K562 (cell line): ENCODE data around the gene DLG4. TPM values are rescaled to one million over a fixed set of nuclear protein-coding genes. Genes with fewer than 3 reads are reported as not detected.

Source experiments
- ATAC-seq: fragments of 200-7000 bp; cut with Tn5 transposase; 3 replicates; pipeline ENCODE4 v1.9.1; 2020; ENCODE audit warnings: moderate library complexity
- BruUV-seq: library from RNA; stranded (reverse); fragments of 400-500 nt; replicated peaks from 2 replicates; lab custom pipeline; 2021; lab: Mats Ljungman, UMichigan
- CTCF ChIA-PET: fragments of 300-600 bp; formaldehyde crosslinking; extraction: SDS; loops from one replicate; lab custom pipeline; 2021; ENCODE audit warnings: low intra/inter-chr PET ratio; lab: Yijun Ruan, JAX
- POLR2A ChIA-PET: fragments of 300-600, 350-650 bp; sonication (Branson Sonifier 250); formaldehyde crosslinking; extraction: SDS; loops from one replicate; lab custom pipeline; 2021; ENCODE audit warnings: antibody characterized with exemption, inconsistent platforms; lab: Yijun Ruan, JAX
- DNase-seq, 4 experiments: peaks; one replicate each; pipeline versions ENCODE4 v3.0.0 to v3.0.0-alpha.2; 2011 to 2018; ENCODE audit warnings: low spot score in 3 of 4, mixed read lengths in 3 of 4; ENCODE audit errors: extremely low read depth in 1 of 4
- FAIRE-seq: peaks from 2 replicates; lab custom pipeline; 2011; peaks lifted over from hg19 to GRCh38; lab: Jason Lieb, UNC
- H2AFZ ChIP-seq: 2 replicates; pipeline ENCODE4 v1.6.0; 2011; ENCODE audit warnings: low read depth, low read length, control low read depth, inconsistent platforms
- H3K27ac ChIP-seq: fragments of 200-600 bp; 3 replicates; pipeline ENCODE4 v1.8.0; 2011; ENCODE audit warnings: low read depth, mild to moderate bottlenecking, control low read depth, inconsistent platforms, low read length, moderate library complexity, mixed read lengths; ENCODE audit errors: extremely low read depth
- H3K27me3 ChIP-seq, 2 experiments: fragments of 300-600 bp in 1 of 2; 2 replicates in 1 of 2; 3 replicates in 1 of 2; pipeline versions ENCODE4 v1.6.0 to v1.8.0; 2011; ENCODE audit warnings: inconsistent platforms in 2 of 2, low read length in 2 of 2, mild to moderate bottlenecking in 1 of 2, mixed read lengths in 1 of 2, moderate library complexity in 1 of 2; ENCODE audit not compliant: control insufficient read depth in 2 of 2, insufficient read depth in 2 of 2
- H3K36me3 ChIP-seq: fragments of 300-600 bp; 3 replicates; pipeline ENCODE4 v1.8.0; 2011; ENCODE audit warnings: mild to moderate bottlenecking, low read length, inconsistent platforms; ENCODE audit not compliant: control insufficient read depth, insufficient read depth
- H3K4me1 ChIP-seq, 2 experiments: fragments of 200-600 bp in 1 of 2; replicated peaks in 1 of 2; 2 replicates in 1 of 2; 3 replicates in 1 of 2; pipeline versions ENCODE4 v1.5.1 to v1.8.0; 2011; ENCODE audit warnings: inconsistent platforms in 2 of 2, low read length in 2 of 2, mild to moderate bottlenecking in 1 of 2, mixed read lengths in 1 of 2, moderate library complexity in 1 of 2; ENCODE audit not compliant: control insufficient read depth in 2 of 2, insufficient read depth in 2 of 2
- H3K4me2 ChIP-seq: 2 replicates; pipeline ENCODE4 v1.6.1; 2011; ENCODE audit warnings: low read length, control low read depth, inconsistent platforms, mixed read lengths; ENCODE audit not compliant: insufficient read depth
- H3K4me3 ChIP-seq: fragments of 200-600 bp; sonication (generic), shearing (Covaris generic); 2 replicates; pipeline ENCODE4 v1.5.1; 2016; ENCODE audit warnings: control low read depth, inconsistent platforms
- H3K79me2 ChIP-seq: fragments of 200-600 bp; 3 replicates; pipeline ENCODE4 v1.8.0; 2011; ENCODE audit warnings: low read length, inconsistent platforms; ENCODE audit not compliant: control insufficient read depth, insufficient read depth
- H3K9ac ChIP-seq, 2 experiments: 2 replicates each; pipeline versions ENCODE4 v1.6.0 to v1.6.1; 2011; ENCODE audit warnings: low read depth in 2 of 2, low read length in 2 of 2, control low read depth in 1 of 2, inconsistent platforms in 1 of 2, mild to moderate bottlenecking in 1 of 2, mixed read lengths in 1 of 2; ENCODE audit not compliant: insufficient read depth in 1 of 2
- H3K9me1 ChIP-seq: one replicate; pipeline ENCODE4 v1.6.0; 2011; ENCODE audit warnings: inconsistent platforms, mild to moderate bottlenecking, low read length, moderate library complexity; ENCODE audit not compliant: control insufficient read depth, insufficient read depth
- H3K9me3 ChIP-seq: replicated peaks from 2 replicates; pipeline ENCODE4 v1.5.1; 2011; ENCODE audit warnings: low read depth, low read length, inconsistent platforms; ENCODE audit not compliant: control insufficient read depth, insufficient read depth
- H4K20me1 ChIP-seq: replicated peaks from 2 replicates; pipeline ENCODE4 v1.6.1; 2011; ENCODE audit warnings: low read length, inconsistent platforms, mixed read lengths; ENCODE audit not compliant: control insufficient read depth, insufficient read depth
- EGR1 ChIP-seq: fragments of 450-650 bp; conservative IDR thresholded peaks from 2 replicates; pipeline ENCODE4 v1.6.1; 2017; ENCODE audit warnings: mild to moderate bottlenecking
- PATZ1 ChIP-seq: fragments of 250-450 bp; sonication (Bioruptor Pico); IDR thresholded peaks from 2 replicates; pipeline ENCODE4 v1.5.0; 2020; ENCODE audit warnings: mild to moderate bottlenecking, borderline replicate concordance
- ZBED1 ChIP-seq: IDR thresholded peaks from 2 replicates; pipeline ENCODE4 v1.6.1; 2014
- ZMIZ1 ChIP-seq, 2 experiments: fragments of 150-350 bp in 1 of 2; IDR thresholded peaks; 2 replicates each; pipeline ENCODE4 v1.6.1; 2012 to 2016; ENCODE audit warnings: low read depth in 2 of 2, low read length in 2 of 2, mild to moderate bottlenecking in 1 of 2, moderate library complexity in 1 of 2
- ZNF175 ChIP-seq: fragments of 200-800 bp; sonication (Bioruptor generic); IDR thresholded peaks from 2 replicates; pipeline ENCODE4 v1.6.1; 2016; ENCODE audit warnings: low read depth, mild to moderate bottlenecking, missing genetic modification characterization, missing compliant biosample characterization
- ZNF79 ChIP-seq: fragments of 250-450 bp; sonication (Bioruptor Pico); IDR thresholded peaks from 2 replicates; pipeline ENCODE4 v1.4.0; 2020; ENCODE audit warnings: low read depth, mild to moderate bottlenecking, moderate library complexity
- WGBS: fragments of 100-300 bp; shearing (Covaris generic); methylation state at CpG from one replicate; pipeline ENCODE4 v1.1.6; 2016; ENCODE audit warnings: low coverage, mixed read lengths; ENCODE audit not compliant: insufficient coverage; ENCODE audit errors: missing lambda C conversion rate; 5-methylcytosine and 5-hydroxymethylcytosine counted together
- in situ Hi-C: fragments of 300-500 bp; cut with MboI; formaldehyde crosslinking; loops from 4 replicates; pipeline ENCODE4 v1.15.0; 2018; ENCODE audit warnings: inconsistent platforms, mixed read lengths
- intact Hi-C: fragments of 100-400 bp; cut with micrococcal nuclease; formaldehyde crosslinking; loops from 2 replicates; pipeline ENCODE4 v1.14.2; 2022
- polyA plus RNA-seq, 8 experiments: library from polyadenylated mRNA; depleted of rRNA in 4 of 8; stranded (reverse) in 5 of 8; unstranded in 3 of 8; fragments of >200 nt; fragmentation: Nextera tagmentation in 2 of 8; fragmentation: Illumina TruSeq in 1 of 8; extraction: Ambion mirVana in 2 of 8; extraction: Trizol in 1 of 8; gene quantifications; 2 replicates each; pipeline versions ENCODE4 v1.2.1 to v1.2.3, GENCODE V29; 2011 to 2014; ENCODE audit warnings: inconsistent platforms in 1 of 8, missing spikeins in 1 of 8
- total RNA-seq, 7 experiments: library from RNA; depleted of rRNA in 6 of 7; stranded (reverse); fragments of >200 nt in 6 of 7; fragmentation: Illumina TruSeq in 2 of 7; extraction: Trizol in 2 of 7; gene quantifications; 2 replicates each; pipeline versions ENCODE4 v1.2.1 to v1.2.3, GENCODE V29; 2011 to 2021; ENCODE audit warnings: low replicate concordance in 1 of 7
- TF ChIP-seq, protein P1 (sequence below): sonication (generic); IDR thresholded peaks from 2 replicates; pipeline ENCODE4 v1.6.1; 2016

DLG4 gene
- total and polyA plus RNA-seq, 9 of the 15 experiments (the other 6 are each of a cell fraction or from before 2014, with no cell fraction given), result 0.03 to 12.0 (median 4.1) TPM

DNA sequence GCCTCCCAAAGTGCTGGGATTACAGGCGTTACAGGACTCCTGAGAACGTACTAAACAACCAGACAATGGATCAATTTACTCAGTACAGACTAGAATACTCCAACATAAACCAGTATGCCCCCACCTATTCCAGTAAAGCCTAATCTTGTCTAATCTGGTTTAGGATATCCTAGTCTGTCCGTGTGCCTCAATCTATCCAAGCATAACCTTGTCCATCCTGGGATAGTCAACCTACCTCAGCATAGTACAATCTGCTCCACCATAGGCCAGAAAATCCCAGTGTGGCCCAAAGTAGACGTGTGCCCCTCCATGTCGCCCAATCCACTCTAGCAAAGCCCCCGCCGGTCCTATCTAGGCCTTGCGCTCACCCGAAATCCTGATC, 14.1 kb upstream of the DLG4 start:
- peak overlapping the region; percentile 73 for H3K4me3 ChIP-seq
- H3K36me3 ChIP-seq, result peaks cover 60% of the 10 kb centered on the region; the same call in 2 of the 3 replicates
- CTCF ChIA-PET, result no interaction called here
- H3K27ac ChIP-seq, result peak overlapping the region; percentile 89
- ATAC-seq (no peak; the same call in 2 of the 3 replicates), DNase-seq (no peak), FAIRE-seq (peak; percentile 19)
- no peaks in the 10 kb centered on the region for H3K27me3 ChIP-seq
- peaks cover 28 to 35% of the 10 kb centered on the region in 2 experiments; a peak in 4 of 5 replicates for H3K4me1 ChIP-seq
- in situ Hi-C loops (no loop called here), intact Hi-C loops (no loop called here)
- peaks cover 4% of the 10 kb centered on the region for H3K9me1 ChIP-seq
- peak overlapping the region; percentile 95 to 97 for H3K9ac ChIP-seq
- BruUV-seq, result no TSS peak
- 0% methylated on average over 9 of the region's 9 CpGs for WGBS
- POLR2A ChIA-PET, result interaction anchor here (0.6 to 6.6 kb wide), 4 partner anchors 9 to 648 kb away, joined by 3 to 73 read pairs (median 6); partner anchors contain the start of genes ACADVL, DLG4 and GABARAP
- H4K20me1 ChIP-seq, result peaks cover 12% of the 10 kb centered on the region
- no peaks in the 10 kb centered on the region for H3K9me3 ChIP-seq
- H3K4me2 ChIP-seq, result peak overlapping the region; percentile 91
- 0 out of 2 replicates have a peak overlapping the region, but pooled peaks have one; percentile 70 for H2AFZ ChIP-seq
- H3K79me2 ChIP-seq, result peaks cover 81% of the 10 kb centered on the region
- TF ChIP-seq EGR1 (no peak), ZBED1 (no peak), ZMIZ1 (IDR thresholded peaks at IDR 0.05; ENCODE audit: low read depth in 2 of 2, low read length in 2 of 2) (no peak), PATZ1 (CRISPR knock-in tag) (0 out of 2 replicates have a peak, but pooled peaks have one; percentile 16), ZNF79 (no peak), ZNF175 (no peak)
- TF ChIP-seq, protein P1, sequence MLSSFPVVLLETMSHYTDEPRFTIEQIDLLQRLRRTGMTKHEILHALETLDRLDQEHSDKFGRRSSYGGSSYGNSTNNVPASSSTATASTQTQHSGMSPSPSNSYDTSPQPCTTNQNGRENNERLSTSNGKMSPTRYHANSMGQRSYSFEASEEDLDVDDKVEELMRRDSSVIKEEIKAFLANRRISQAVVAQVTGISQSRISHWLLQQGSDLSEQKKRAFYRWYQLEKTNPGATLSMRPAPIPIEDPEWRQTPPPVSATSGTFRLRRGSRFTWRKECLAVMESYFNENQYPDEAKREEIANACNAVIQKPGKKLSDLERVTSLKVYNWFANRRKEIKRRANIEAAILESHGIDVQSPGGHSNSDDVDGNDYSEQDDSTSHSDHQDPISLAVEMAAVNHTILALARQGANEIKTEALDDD, result peak; percentile 19; the same call in 1 of the 2 replicates
